Ovary (tissue), 9 donors: ENCODE results near the gene PWWP2B. TPM values are rescaled to one million over a fixed set of nuclear protein-coding genes. Genes with fewer than 3 reads are reported as not detected.

ENCODE experiments used
- DNase-seq, 5 donors: peaks; one replicate each; pipeline ENCODE4 v3.0.0-alpha.2; 2019 to 2020
- H3K27ac ChIP-seq, 2 donors: fragments of 200-600 bp; one replicate each; pipeline versions ENCODE4 v1.5.1 to v1.8.0; 2019 to 2022
- H3K27me3 ChIP-seq: fragments of 200-600 bp; one replicate; pipeline ENCODE4 v1.8.0; 2022
- H3K36me3 ChIP-seq: fragments of 200-600 bp; sonication (generic); one replicate; pipeline ENCODE4 v1.5.1; 2019
- H3K4me1 ChIP-seq: one replicate; pipeline ENCODE4 v1.8.1; 2013; ENCODE audit warnings: mild to moderate bottlenecking, moderate library complexity; ENCODE audit not compliant: insufficient read depth
- H3K4me3 ChIP-seq: fragments of 200-600 bp; sonication (generic); one replicate; pipeline ENCODE4 v1.5.1; 2017
- H3K9me3 ChIP-seq, 2 donors: fragments of 200-600 bp in 1 of 2; sonication (generic) in 1 of 2; one replicate each; pipeline versions ENCODE4 v1.5.1 to v1.8.1; 2013 to 2019; ENCODE audit warnings: mild to moderate bottlenecking in 1 of 2, moderate library complexity in 1 of 2
- EP300 ChIP-seq: sonication (generic); formaldehyde crosslinking; IDR thresholded peaks from one replicate; pipeline ENCODE4 v1.6.1; 2017; ENCODE audit warnings: antibody characterized with exemption
- POLR2A ChIP-seq: fragments of 450-650 bp; IDR thresholded peaks from one replicate; pipeline ENCODE4 v1.6.1; 2017; ENCODE audit warnings: antibody characterized with exemption, mild to moderate bottlenecking, moderate library complexity
- WGBS, 3 donors: extraction: QIAGEN DNeasy Blood & Tissue Kit in 1 of 3; methylation state at CpG; one replicate each; pipeline versions ENCODE4 v1.1.5 to v1.1.7; 2013 to 2017; 5-methylcytosine and 5-hydroxymethylcytosine counted together
- intact Hi-C, 4 donors: fragments of 100-400 bp; cut with DNase I; formaldehyde crosslinking; loops; one replicate each; pipeline versions ENCODE4 v1.11.0 to v1.15.1; 2022 to 2023
- polyA plus RNA-seq, 2 donors: library from polyadenylated mRNA; stranded (reverse); fragments of 200-250 nt in 1 of 2; fragments of 350-450 nt in 1 of 2; fragmentation: Illumina TruSeq in 1 of 2; extraction: RNeasy Lipid Tissue Mini Kit (QIAGEN cat#74804) in 1 of 2; gene quantifications; one replicate each; pipeline ENCODE4 v1.2.3, GENCODE V29; 2013 to 2014
- total RNA-seq, 7 donors: library from RNA; depleted of rRNA in 2 of 7; stranded (reverse); fragments of >200 nt in 2 of 7; fragmentation: NEBNext Ultra II Directional in 3 of 7; extraction: Animal tissue kit (Norgen Biotek cat#: 25700) in 3 of 7; gene quantifications; one replicate each; pipeline versions ENCODE4 v1.1.0 to v1.2.4, GENCODE V29; 2016 to 2023
- TF ChIP-seq, protein P1 (sequence below), 3 donors: fragments of 450-650 bp in 2 of 3; fragments of 200-600 bp in 1 of 3; IDR thresholded peaks; one replicate each; pipeline versions ENCODE4 v1.5.1 to v1.8.0; 2016 to 2022; ENCODE audit warnings: antibody characterized with exemption in 3 of 3, mild to moderate bottlenecking in 1 of 3
- donor health status: DM: no; HTN: no; CAD: no; lungs with moderate emphysema.
- donor health status: DM: no; HTN: no; CAD: no.
- donor health status: Bipolar disorder and iron deficiency.
- donor health status: DM: yes; HTN: yes; CAD: no.
- donor health status: DM: no; HTN: no; CAD: no.
- donor health status: DM: yes; HTN: yes; CAD: no.

PWWP2B gene
- total and polyA plus RNA-seq, 9 donors: 1.1 to 26.0 (median 14.9) TPM

- Histone ChIP-seq H3K9me3 (no peaks in the 10 kb centered on the region), H3K27ac (no peak overlapping the region), H3K27me3 (no peaks in the 10 kb centered on the region), H3K4me3 (no peak overlapping the region), H3K4me1 (peaks cover 25% of the 10 kb centered on the region), H3K36me3 (no peaks in the 10 kb centered on the region)
- WGBS, 3 donors: 82 to 89% (median 87%) methylated on average over 27 to 32 of the region's 32 CpGs
- DNase-seq: no peak
- intact Hi-C loops: no loop called here
- TF ChIP-seq POLR2A (no peak), EP300 (no peak)
- TF ChIP-seq, protein P1, sequence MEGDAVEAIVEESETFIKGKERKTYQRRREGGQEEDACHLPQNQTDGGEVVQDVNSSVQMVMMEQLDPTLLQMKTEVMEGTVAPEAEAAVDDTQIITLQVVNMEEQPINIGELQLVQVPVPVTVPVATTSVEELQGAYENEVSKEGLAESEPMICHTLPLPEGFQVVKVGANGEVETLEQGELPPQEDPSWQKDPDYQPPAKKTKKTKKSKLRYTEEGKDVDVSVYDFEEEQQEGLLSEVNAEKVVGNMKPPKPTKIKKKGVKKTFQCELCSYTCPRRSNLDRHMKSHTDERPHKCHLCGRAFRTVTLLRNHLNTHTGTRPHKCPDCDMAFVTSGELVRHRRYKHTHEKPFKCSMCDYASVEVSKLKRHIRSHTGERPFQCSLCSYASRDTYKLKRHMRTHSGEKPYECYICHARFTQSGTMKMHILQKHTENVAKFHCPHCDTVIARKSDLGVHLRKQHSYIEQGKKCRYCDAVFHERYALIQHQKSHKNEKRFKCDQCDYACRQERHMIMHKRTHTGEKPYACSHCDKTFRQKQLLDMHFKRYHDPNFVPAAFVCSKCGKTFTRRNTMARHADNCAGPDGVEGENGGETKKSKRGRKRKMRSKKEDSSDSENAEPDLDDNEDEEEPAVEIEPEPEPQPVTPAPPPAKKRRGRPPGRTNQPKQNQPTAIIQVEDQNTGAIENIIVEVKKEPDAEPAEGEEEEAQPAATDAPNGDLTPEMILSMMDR (IDR thresholded peaks at IDR 0.05): no peak
Measured at GRCh38 chr10:132416566-132417256, 19.7 kb downstream of the PWWP2B start.

DNA sequence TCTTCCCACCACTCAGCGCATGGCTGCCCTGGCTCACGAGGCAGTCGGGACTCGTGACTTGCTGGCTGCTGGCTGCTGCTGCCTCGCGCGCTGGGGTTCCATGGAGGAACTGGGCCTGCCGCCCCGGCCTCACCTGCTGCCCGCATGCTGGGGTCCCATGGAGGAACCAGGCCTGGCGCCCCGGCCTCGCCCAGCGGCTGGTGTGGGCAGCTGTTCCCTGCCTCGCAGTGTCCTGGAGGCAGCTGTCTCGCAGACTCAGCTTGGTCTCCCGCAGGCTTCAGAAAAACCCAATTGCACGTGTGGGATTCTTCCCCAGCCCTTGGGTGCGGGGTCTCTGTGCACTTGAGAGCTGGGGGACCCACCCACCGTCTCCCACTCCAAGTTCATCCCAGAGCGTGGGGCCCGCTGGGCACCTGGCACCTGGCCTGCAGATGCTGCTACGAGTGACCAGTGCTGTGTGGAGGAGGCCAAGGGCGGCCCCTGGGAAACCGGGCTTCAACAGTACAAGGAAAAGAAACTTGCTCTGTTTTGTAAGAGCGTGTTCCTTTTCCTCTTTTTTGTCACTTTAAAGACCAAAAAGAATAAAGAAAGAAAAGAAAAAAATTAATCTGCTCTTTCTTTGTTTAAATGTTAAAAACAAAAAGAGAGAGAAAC, 20.4 kb downstream of the PWWP2B start:
- H3K36me3 ChIP-seq: no peaks in the 10 kb centered on the region
- peaks cover 24% of the 10 kb centered on the region for H3K4me1 ChIP-seq
- intact Hi-C loops: no loop called here
- TF ChIP-seq POLR2A: no peak
- TF ChIP-seq, protein P1 (IDR thresholded peaks at IDR 0.05): no peak
- TF ChIP-seq EP300: no peak
- H3K27ac ChIP-seq: no peak overlapping the region
- 86 to 91% (median 91%) methylated on average over 26 of the region's 26 CpGs for WGBS, 3 donors
- no peak overlapping the region for H3K4me3 ChIP-seq
- H3K9me3 ChIP-seq: no peaks in the 10 kb centered on the region
- no peaks in the 10 kb centered on the region for H3K27me3 ChIP-seq
- no peak for DNase-seq

- TF ChIP-seq EP300: no peak
- TF ChIP-seq, protein P1 (IDR thresholded peaks at IDR 0.05): no peak
- no peak for TF ChIP-seq POLR2A
- no peak for DNase-seq
- no peaks in the 10 kb centered on the region for H3K27me3 ChIP-seq
- no peaks in the 10 kb centered on the region for H3K9me3 ChIP-seq
- intact Hi-C loops: no loop called here
- no peak overlapping the region for H3K27ac ChIP-seq
- 77 to 88% (median 85%) methylated on average over 20 of the region's 20 CpGs for WGBS, 3 donors
- no peaks in the 10 kb centered on the region for H3K36me3 ChIP-seq
- peaks cover 20% of the 10 kb centered on the region for H3K4me1 ChIP-seq
- H3K4me3 ChIP-seq: no peak overlapping the region
Measured at GRCh38 chr10:132417957-132418441, 21.0 kb downstream of the PWWP2B start.

- Histone ChIP-seq H3K4me1 (peaks cover 20% of the 10 kb centered on the region), H3K9me3 (no peaks in the 10 kb centered on the region), H3K27me3 (no peaks in the 10 kb centered on the region), H3K36me3 (no peaks in the 10 kb centered on the region), H3K4me3 (no peak overlapping the region), H3K27ac (no peak overlapping the region)
- TF ChIP-seq EP300: no peak
- no peak for TF ChIP-seq POLR2A
- 66 to 69% (median 67%) methylated on average over 15 to 18 of the region's 18 CpGs for WGBS, 3 donors
- intact Hi-C loops: no loop called here
- no peak for DNase-seq
Measured at GRCh38 chr10:132418527-132419416, 21.8 kb downstream of the PWWP2B start.
